HG02970 (cell line): ENCODE results near the gene MOSPD3.

Experiments
- ATAC-seq: cut with Tn5 transposase; IDR thresholded peaks from one replicate; pipeline ENCODE4 v1.9.1; 2021; ENCODE audit warnings: mild to moderate bottlenecking, moderate library complexity, moderate number of reproducible peaks; ENCODE audit not compliant: unreplicated experiment, low FRiP score

MOSPD3 gene

GRCh38 chr7:100574362-100575205 lies 37.8 kb upstream of the MOSPD3 start:
- no peak for ATAC-seq

DNA sequence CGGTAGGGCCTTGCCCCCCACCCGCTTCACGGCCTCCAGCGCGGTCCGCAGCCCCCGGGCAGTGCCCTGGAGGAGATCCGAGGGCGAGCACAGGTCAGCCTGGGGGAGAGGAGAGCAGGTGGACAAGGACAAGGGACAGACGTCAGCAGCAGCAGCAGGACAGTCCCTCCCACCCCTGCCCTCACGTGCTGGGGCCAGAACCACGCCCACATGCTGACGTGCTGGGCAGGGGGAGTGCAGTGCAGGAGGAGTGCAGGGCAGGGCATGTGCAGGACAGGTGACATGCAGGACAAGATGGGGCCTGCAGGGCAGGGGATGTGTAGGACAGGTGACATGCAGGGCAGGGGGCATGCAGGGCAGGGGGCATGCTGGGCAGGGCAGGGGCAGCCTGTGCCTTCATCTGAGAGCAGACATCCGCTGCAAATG lies 37.1 kb upstream of the MOSPD3 start:
- ATAC-seq = no peak

- ATAC-seq = no peak
These were observed 36.5 kb upstream of the MOSPD3 start for GRCh38 chr7:100575746-100576383.

DNA sequence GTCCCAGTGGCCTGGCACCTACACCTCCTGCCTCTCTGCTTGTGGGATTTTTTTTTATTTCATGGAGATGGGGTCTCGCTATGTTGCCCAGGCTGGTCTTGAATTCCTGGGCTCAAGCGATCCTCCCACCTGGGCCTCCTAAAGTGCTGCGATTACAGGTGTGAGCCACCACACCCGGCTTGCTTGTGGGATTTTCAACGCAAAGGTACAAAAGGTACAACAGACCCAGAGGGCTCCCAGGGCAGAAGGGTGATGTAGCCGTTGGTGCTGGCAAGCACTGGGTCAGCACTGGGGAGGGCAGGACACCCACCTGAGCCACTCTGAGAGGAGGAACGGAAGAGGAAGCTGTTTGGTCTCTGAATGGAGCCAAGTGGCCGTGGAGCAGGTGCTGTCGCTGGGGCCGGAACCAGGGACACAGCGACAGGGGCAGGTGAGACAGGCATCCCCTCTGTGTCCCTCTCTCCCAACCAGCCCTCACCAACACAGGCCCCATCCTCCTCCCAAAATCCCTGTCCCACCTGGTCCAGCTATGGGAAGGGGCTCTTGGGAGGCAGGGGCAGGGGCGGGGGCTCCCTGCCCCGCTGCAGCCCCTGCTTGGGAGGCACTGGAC lies 35.9 kb upstream of the MOSPD3 start:
- ATAC-seq = no peak

DNA sequence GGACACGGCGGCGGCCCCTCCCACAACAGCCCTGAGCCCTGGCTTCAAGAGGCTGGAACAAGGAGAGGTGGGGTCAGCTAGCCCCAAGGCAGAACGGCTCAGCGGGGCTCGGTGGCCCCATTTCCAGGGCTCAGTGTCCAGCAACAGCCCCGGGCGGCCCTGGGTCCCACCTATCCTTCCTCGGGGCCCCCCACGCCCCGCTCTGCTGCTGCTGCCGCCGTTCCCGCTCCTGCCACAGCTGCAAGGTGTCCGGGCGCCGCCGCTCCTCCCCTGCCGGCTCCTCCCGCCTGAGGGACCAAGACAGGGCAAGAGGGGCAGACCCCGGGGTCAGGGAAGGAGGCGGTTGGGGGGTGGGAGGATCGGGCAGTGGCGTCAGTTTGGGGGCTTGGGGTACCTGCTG lies 35.2 kb upstream of the MOSPD3 start:
- ATAC-seq = no peak

DNA sequence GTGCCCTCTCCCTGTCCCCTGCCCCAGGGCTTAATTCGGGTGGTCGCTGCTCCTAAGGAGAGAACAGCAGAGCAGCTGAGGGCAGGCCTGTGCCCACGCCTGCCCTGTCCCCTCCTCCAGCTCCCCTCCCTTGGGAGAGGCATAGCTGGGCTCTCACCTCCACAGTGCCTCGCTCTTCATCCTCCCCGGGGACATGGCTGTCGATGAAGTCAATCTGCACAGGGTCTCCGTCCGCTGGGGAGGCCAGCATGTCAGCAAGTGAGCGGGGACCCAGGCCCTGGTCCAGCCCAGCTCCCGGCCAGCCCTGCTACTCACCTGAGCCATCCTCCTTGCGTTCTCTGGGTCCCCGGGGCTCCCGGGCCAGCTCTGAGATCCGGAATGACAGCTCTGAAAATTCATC lies 34.8 kb upstream of the MOSPD3 start:
- no peak for ATAC-seq

DNA sequence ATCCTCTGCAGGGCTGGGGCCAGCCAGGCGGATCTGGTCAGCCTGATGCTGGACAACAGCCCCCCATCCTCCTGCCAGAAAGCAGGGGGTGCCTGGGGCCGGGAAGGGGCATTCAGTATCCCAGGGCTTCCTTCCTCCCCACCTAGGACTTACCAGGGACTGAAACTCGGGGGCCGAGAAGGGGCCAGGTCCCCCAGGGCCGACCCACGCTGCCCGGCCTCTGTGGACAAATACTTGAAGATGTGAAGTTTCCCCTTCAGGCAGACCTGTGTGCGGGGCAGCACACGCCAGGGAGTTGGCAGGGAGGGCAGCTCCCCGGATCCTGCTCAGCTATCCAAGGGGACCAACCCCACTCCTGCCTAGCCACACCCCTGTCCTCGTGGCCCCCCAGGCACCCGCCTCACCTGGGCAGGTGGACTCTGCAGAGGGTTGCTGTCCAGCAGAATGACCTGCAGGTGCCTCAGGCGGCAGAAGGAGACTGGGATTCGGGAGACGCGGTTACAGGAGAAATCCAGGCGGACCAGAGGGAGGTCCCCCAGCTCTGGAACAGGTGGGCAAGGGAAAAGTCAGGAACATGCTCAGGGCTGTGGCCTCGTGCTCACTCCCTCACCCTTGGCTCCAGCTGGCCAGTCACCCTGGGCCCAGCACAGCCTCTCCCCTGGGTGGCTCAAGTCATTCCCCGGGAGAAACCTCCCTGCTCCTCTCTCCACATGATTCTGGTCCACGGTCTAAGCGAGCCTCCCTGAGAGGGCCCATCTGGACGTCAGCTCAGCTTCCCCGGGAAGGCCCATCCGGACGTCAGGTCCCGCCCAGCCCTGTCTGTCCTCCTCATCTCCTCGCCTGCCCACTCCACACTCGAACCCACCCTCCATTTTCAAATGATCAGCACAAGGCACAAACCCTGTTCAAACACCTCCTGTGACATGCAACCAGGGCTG lies 33.8 kb upstream of the MOSPD3 start:
- ATAC-seq = no peak

GRCh38 chr7:100580466-100581283 lies 31.7 kb upstream of the MOSPD3 start:
- no peak for ATAC-seq

GRCh38 chr7:100582041-100582579 lies 30.2 kb upstream of the MOSPD3 start:
- ATAC-seq = no peak

GRCh38 chr7:100582650-100583049 lies 29.7 kb upstream of the MOSPD3 start:
- no peak for ATAC-seq

GRCh38 chr7:100583132-100584053 lies 28.9 kb upstream of the MOSPD3 start:
- no peak for ATAC-seq

DNA sequence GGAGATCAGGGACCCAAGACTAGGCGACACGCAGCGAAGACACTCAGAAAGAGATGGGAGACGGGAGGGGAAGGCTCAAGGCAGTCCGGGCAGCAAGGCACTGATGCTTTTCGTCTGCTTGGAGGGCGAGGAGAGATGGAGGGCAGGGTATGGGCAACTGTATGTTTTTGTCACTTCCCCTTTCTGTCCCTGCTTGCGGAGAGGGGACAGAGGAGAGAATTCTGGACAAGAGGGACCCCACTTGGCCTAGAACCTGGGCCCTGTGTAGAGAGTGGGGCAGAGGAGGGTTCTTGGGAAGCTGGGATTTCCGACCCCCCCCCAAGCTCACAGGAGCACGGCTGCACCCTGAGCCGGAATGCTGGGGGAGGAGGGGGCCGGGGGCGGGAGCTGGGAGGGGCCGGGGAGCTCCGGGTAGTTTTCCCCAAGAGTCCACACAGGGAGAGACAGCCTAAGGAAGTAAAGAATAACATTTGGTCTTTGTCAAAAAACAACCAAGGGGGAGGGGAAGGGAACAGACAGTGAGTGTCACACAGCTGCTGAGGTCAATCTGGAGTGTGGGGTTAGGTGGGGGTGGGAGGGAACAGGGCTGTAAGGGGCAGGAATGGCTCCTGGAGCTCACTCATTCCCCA lies 28.2 kb upstream of the MOSPD3 start:
- no peak for ATAC-seq

DNA sequence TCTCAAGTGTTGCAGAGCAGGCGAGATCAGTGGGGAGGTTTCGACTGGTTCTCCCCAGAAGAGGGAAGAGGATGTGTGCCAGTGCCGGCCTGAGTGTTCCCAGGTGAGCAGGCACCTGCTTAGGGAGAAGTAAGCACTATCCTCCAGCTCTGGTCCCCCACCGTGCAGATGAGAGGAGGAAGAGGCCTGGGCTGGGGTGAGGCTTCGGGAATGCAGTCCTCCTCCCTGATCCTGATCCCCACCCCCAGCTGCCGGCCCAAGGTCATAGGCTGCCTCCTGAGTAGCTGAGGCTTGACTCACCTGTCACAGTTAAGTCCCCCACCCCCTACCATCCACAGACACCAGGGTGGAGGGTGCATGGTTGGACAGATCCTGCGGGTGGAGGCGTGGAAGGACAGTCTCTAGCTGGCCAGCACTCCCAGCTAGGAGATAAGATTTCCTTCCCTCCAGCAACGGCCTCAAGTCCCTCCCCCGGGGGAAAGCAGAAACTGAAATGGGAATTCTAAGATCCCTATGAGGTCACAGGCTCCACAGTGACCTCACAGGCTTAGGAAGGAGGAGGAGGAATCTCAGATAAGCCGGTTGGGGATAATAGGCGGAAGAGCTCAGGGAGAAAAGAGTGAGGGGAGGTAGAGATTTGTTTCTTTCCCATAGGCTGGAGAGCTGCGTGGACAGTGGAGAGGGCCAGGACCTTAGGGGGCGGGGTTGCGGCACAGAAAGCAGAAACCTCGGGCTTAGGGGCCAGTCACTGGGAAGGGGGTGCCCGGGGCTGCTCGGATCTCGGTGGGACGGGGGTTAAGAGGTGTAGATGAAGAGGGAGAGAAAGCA lies 27.4 kb upstream of the MOSPD3 start:
- ATAC-seq = no peak

- ATAC-seq = peak; percentile 23
These were observed 26.7 kb upstream of the MOSPD3 start, which contains the start of gene LRCH4 for GRCh38 chr7:100585511-100586265. Gene LRCH4, minus strand, starts transcription at chr7:100586129. Its CDS starts 29 bp downstream, at chr7:100586100.

DNA sequence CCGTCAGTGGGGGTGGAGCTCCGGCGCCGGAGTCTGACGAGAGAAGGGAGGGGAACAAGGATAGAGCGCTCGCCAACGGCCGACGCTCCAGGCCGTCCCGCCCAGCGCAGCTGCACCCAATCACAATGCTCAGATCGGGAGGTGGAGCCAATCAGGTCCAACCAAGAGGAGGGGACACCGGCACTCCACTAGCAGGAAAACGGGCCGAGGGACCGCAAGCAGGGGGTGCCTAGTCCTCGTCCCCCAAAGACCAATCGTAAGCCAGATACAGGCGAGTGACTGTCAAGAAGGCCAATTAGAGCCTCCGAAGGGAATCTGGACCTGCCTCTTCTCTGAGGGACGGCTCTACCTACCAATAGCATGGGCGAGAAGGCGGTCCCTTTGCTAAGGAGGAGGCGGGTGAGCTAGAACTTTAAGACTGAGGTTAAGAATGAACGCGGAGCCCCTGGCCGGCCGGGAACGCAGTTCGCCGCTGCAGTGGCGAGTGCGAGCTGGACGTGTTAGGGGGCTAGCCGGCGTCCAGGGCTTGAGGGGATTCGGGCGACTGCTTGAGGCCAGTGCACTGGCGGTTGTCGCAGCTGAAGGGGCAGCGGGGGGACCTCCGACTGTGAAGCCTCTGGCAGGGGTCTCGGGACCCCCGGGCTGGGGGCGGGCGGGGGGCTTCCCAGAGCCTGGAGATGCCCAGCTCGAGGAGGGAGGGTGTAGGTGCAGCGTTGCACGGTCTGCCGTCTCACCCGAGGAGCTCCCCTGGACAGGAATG lies 25.9 kb upstream of the MOSPD3 start, which contains the start of gene FBXO24:
Gene FBXO24 (plus strand): TSS at position 63 of the 760 bp plus-strand sequence. CDS start 298 bp downstream, at position 361.
- peak; percentile 88 for ATAC-seq
